Esophagus (tissue), 2 donors: ENCODE data around the gene KDM4C. TPM values are rescaled to one million over a fixed set of nuclear protein-coding genes. Genes with fewer than 3 reads are reported as not detected.

Experiments used
- H3K27ac ChIP-seq, 2 donors: one replicate each; pipeline ENCODE4 v1.5.1; 2013; ENCODE audit warnings: low read depth in 2 of 2, mild to moderate bottlenecking in 2 of 2, inconsistent platforms in 1 of 2, low read length in 1 of 2, moderate library complexity in 1 of 2
- H3K27me3 ChIP-seq, 2 donors: one replicate each; pipeline ENCODE4 v1.6.1; 2013; ENCODE audit warnings: low read length in 2 of 2, control low read depth in 1 of 2, mild to moderate bottlenecking in 1 of 2; ENCODE audit not compliant: insufficient read depth in 2 of 2, control insufficient read depth in 1 of 2
- H3K36me3 ChIP-seq, 2 donors: one replicate each; pipeline ENCODE4 v1.6.1; 2013; ENCODE audit warnings: low read length in 1 of 2; ENCODE audit not compliant: control insufficient read depth in 2 of 2, insufficient read depth in 2 of 2
- H3K4me1 ChIP-seq, 2 donors: one replicate each; pipeline ENCODE4 v1.6.1; 2013; ENCODE audit warnings: low read length in 1 of 2; ENCODE audit not compliant: control insufficient read depth in 2 of 2, insufficient read depth in 2 of 2
- H3K4me3 ChIP-seq, 2 donors: one replicate each; pipeline ENCODE4 v1.5.1; 2013; ENCODE audit warnings: low read length in 2 of 2, mild to moderate bottlenecking in 2 of 2, low read depth in 1 of 2, moderate library complexity in 1 of 2
- H3K9me3 ChIP-seq, 2 donors: one replicate each; pipeline ENCODE4 v1.6.1; 2013; ENCODE audit warnings: mild to moderate bottlenecking in 2 of 2, low read depth in 1 of 2, low read length in 1 of 2, moderate library complexity in 1 of 2; ENCODE audit not compliant: control insufficient read depth in 2 of 2, insufficient read depth in 1 of 2
- WGBS, 2 donors: extraction: QIAGEN DNeasy Blood & Tissue Kit; methylation state at CpG; one replicate each; pipeline ENCODE4 v1.1.7; 2013; 5-methylcytosine and 5-hydroxymethylcytosine counted together
- polyA plus RNA-seq, 2 donors: library from polyadenylated mRNA; stranded (reverse); fragments of 200-250 nt; gene quantifications; one replicate each; pipeline ENCODE4 v1.2.3, GENCODE V29; 2013
- donor health status: healthy with polysubstance abuse.
- donor health status: Bipolar disorder and iron deficiency.

Gene KDM4C
- polyA plus RNA-seq, 2 donors = 5.9 to 8.0 TPM

DNA sequence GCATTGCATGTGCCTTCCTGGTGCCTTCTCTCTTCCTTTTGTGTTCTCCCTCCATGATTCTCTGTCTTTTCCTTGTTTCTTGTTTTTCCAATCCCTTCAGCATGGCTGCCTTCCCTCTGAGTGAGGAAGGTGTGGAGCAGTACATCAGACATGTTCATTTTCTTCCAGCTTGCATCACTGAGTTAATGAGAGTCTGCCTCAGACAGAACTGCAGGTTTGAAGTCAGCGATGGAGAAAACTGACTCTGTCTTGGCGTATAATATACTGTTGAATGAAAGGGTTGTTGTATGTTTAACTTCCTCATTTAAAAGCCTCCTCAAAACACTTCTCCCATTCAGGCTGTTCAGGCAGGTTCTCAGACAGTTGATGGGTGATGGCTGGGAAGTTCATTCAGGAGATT, 129.3 kb downstream of the KDM4C start:
- Histone ChIP-seq H3K4me3 (no peak overlapping the region), H3K27ac (no peak overlapping the region), H3K9me3 (no peaks in the 10 kb centered on the region), H3K4me1 (no peaks in the 10 kb centered on the region), H3K36me3 (peaks cover 0 to 4% of the 10 kb centered on the region in 2 donors), H3K27me3 (no peaks in the 10 kb centered on the region)
- WGBS, 2 donors = 83 to 92% methylated on average over 2 of the region's 2 CpGs

DNA sequence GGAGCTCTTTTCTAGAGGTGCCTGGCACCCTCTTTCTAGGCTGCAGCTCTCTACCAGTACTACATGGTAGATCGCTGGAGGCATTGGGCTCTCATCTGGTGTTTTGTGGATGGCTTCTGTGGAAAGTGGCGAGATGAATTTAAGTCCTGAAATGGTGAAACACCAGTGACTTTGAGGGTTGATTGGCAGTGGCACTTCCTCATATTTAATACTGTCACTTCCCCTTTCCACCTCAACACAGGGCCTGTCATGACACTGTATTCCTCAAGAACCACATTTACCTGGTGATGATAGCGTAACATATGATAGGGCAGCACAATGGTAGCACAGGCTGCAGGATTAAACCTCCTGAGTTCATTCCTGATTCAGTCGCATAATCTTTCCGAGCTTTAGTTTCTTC, 132.1 kb downstream of the KDM4C start:
- 94 to 96% methylated on average over 5 of the region's 5 CpGs for WGBS, 2 donors
- H3K27me3 ChIP-seq = no peaks in the 10 kb centered on the region
- no peaks in the 10 kb centered on the region for H3K4me1 ChIP-seq
- no peak overlapping the region for H3K27ac ChIP-seq
- H3K9me3 ChIP-seq = no peaks in the 10 kb centered on the region
- no peak overlapping the region for H3K4me3 ChIP-seq
- H3K36me3 ChIP-seq = peaks cover 4% of the 10 kb centered on the region in 2 donors

DNA sequence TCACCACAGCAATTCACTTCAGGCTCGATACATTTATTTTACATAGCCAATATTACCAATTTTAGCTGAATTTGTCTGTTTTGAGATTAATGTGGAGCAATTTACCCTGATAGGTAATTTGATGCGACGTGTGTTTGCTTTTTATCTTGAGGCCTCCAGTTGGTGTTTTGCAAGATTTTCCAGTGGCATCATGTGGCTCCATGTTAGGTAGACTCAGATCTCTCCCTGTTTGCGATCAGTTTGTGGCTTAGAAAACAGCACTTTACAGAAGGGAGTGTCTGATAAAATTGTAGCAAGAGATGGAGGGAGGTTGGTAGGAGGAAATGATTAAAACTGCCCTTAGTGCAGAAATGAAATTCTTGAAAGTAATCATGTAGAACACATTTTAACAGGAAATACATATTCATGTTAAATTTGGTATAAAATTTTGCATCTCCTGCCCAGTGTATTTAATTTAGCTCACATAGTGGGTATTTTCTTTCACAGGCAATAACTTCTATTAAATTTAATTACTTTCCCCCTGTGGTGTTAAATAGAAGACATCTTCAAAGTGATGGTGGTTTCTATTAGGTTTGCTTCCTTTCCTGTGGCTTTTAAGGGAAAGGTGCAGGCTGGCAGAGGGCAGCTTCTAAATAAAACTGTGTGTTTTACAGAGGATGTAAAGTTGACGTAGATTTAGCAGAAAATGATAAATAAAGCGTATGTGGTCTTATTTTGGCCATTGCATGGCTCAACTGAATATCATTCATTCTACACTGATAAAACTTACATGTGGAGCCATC, 135.8 kb downstream of the KDM4C start:
- Histone ChIP-seq H3K27me3 (no peaks in the 10 kb centered on the region), H3K36me3 (peaks cover 4% of the 10 kb centered on the region in 2 donors), H3K4me3 (no peak overlapping the region), H3K9me3 (no peaks in the 10 kb centered on the region), H3K4me1 (no peaks in the 10 kb centered on the region), H3K27ac (no peak overlapping the region)
- 82 to 87% methylated on average over 6 of the region's 6 CpGs for WGBS, 2 donors

DNA sequence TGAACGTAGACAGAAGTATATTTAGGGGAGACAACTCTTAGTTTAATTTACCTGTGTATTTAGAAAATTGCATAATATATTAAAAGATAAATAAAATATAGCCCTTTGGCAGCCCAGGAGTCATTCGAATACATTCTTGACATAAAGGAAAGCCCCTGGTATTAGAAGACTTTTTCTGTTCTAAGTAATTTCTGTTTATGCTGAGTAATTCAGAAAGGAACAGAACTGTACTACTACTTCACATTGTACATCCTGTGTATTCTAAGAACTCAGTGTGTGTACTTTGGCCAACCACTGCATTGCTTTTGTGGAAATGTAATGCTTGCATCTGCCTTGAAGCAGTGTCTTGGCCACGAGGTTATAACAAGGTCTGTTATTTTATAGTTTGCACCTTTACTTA, 136.4 kb downstream of the KDM4C start:
- Histone ChIP-seq H3K36me3 (peaks cover 4% of the 10 kb centered on the region in 2 donors), H3K27ac (no peak overlapping the region), H3K27me3 (no peaks in the 10 kb centered on the region), H3K4me1 (no peaks in the 10 kb centered on the region), H3K9me3 (no peaks in the 10 kb centered on the region), H3K4me3 (no peak overlapping the region)
- WGBS, 2 donors = 78 to 80% methylated on average over 3 of the region's 3 CpGs

DNA sequence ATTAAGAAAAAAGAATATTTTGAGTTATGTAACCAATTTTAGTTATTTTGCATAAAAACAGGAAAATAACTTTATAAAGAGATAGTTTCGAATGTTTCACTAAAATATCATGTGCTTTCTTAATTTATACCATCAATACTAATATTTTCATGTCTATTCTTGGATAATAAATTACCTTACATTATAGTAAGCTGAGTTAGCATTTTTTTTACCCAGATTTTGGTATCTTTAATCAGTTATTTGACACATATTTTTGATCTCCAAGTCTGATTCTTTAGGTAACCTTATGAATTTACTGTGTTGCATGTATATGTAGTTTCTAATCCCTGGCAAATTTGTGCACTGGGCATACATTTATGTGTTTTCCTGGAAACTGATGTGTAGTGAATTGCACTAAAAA, 138.0 kb downstream of the KDM4C start:
- Histone ChIP-seq H3K27me3 (no peaks in the 10 kb centered on the region), H3K36me3 (peaks cover 4 to 5% of the 10 kb centered on the region in 2 donors), H3K4me1 (no peaks in the 10 kb centered on the region), H3K27ac (no peak overlapping the region), H3K4me3 (no peak overlapping the region), H3K9me3 (no peaks in the 10 kb centered on the region)
- 95 to 96% methylated on average over 1 of the region's 1 CpG for WGBS, 2 donors

DNA sequence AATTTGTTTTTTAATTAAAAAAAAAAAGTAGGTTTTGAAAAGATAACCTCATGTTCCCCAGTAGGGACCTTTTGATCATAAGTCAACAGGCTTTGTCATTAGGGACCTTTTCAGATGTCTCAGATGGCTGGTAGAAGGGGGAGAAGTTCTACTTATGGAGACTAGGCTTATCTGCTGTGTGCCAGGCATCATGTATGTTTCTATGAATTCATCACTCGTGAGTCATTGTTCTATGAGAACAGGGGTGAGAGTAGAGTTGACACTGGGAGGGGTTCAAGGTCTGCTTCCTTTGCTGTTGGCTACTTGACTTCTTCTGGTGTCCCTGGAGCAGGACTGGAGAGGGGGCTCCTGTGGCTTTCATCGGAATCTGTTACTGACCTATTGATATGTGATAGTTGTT, 138.8 kb downstream of the KDM4C start:
- H3K4me3 ChIP-seq = no peak overlapping the region
- no peaks in the 10 kb centered on the region for H3K4me1 ChIP-seq
- H3K27me3 ChIP-seq = no peaks in the 10 kb centered on the region
- no peaks in the 10 kb centered on the region for H3K9me3 ChIP-seq
- no peak overlapping the region for H3K27ac ChIP-seq
- WGBS, 2 donors = 88% methylated on average over 2 of the region's 2 CpGs
- H3K36me3 ChIP-seq = peaks cover 4 to 5% of the 10 kb centered on the region in 2 donors

DNA sequence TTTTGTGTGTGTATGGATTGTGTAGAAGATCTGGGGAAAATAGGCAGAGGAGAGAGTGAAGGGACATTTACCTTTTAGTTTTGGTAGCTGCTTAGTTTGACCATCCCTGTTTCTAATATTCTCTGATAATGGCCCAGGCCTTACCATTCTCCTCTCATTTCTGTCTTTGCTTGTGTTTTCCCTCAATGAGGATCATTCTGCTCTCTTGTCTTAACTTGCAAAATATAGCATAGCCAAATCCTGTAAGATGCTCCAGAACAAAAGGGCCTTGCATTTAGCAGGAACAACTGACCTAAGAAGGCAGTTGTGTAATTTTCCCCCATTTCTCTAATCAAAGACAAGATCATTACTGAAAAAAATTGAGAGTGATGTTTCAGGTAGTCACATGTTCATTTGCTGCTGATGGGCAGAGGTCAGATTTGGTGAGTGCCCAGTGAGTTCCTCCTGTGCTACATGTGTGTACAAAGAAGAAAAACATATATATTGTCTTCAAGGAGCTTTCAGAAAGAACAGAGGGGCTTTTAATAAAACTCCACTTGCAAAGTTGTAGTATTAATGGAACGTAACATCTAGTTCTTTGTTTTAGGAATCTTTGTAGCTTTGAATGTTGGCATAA, 139.5 kb downstream of the KDM4C start:
- H3K27ac ChIP-seq = no peak overlapping the region
- whole genome bisulfite sequencing, 2 donors = 51 to 67% methylated on average over 1 of the region's 1 CpG

DNA sequence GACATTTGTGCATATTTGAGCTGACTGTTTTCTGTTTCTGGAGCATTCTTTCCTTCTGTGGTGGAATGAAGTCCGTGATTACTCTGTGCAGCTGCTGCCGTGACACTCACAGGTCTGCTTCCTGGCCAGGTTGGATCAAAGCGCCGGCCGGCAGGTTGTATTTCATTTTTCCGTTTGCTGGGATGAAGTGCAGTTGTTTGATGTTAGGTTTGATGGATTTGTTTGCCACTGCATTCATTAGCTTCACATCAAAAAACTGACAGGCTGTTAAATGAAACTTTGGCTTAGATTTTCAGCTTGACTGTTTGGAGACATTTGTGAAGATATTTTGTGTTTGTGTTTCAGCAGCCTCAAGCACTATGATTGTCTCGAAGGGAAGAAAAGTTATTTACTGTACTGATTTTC, 140.1 kb downstream of the KDM4C start:
- no peak overlapping the region for H3K4me3 ChIP-seq
- H3K9me3 ChIP-seq = no peaks in the 10 kb centered on the region
- H3K27me3 ChIP-seq = no peaks in the 10 kb centered on the region
- no peaks in the 10 kb centered on the region for H3K4me1 ChIP-seq
- no peak overlapping the region for H3K27ac ChIP-seq
- WGBS, 2 donors = 29 to 39% methylated on average over 7 of the region's 7 CpGs
- peaks cover 4 to 5% of the 10 kb centered on the region in 2 donors for H3K36me3 ChIP-seq

More for the DNA sequence above, 139.5 kb downstream of the KDM4C start:
- Histone ChIP-seq H3K4me3 (no peak overlapping the region), H3K36me3 (peaks cover 4 to 5% of the 10 kb centered on the region in 2 donors), H3K27me3 (no peaks in the 10 kb centered on the region), H3K4me1 (no peaks in the 10 kb centered on the region), H3K9me3 (no peaks in the 10 kb centered on the region)

DNA sequence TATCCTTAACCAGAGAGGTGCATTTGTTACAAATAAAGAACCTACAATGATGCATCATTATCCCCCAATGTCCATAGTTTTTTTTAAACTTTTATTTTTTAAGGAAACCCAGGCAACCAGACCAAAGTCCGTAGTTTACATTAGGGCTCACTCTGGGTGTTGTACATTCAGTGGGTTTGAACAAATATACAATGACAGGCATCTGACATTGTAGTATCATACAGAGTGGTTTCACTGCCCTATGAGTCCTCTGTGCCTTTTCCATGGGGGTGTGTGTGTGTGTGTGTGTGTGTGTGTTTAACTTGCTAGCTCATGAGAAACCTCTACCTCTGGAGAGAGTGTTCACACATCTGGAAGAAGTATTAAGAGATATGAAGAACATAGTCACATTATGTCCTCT, 141.5 kb downstream of the KDM4C start:
- Histone ChIP-seq H3K4me3 (no peak overlapping the region), H3K36me3 (peaks cover 0 to 5% of the 10 kb centered on the region in 2 donors), H3K4me1 (no peaks in the 10 kb centered on the region), H3K27me3 (no peaks in the 10 kb centered on the region), H3K9me3 (no peaks in the 10 kb centered on the region), H3K27ac (no peak overlapping the region)
- 39 to 67% methylated on average over 1 of the region's 1 CpG for WGBS, 2 donors

DNA sequence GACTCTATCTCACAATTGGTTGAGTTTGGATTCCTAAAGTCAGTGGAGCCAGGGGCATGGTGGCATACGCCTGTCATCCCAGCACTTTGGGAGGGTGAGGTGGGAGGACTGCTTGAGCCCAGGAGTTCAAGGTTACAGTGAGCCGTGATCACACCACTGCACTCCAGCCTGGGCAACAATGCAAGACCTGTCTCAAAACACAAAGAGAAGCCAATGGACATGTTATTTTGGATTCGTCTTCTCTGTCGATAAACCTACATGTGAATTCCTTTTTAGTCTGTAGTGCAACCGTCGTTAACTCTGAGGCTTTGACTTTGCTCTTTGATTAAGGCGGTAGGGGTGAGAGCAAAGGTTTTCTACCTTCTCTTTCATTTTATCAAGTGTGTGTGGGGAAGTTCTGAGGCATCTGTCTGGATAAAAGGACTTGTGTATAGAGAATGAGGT, 142.7 kb downstream of the KDM4C start:
- Histone ChIP-seq H3K27me3 (no peaks in the 10 kb centered on the region), H3K4me3 (no peak overlapping the region), H3K4me1 (no peaks in the 10 kb centered on the region), H3K36me3 (peaks cover 0 to 5% of the 10 kb centered on the region in 2 donors), H3K27ac (no peak overlapping the region), H3K9me3 (no peaks in the 10 kb centered on the region)
- 86 to 97% methylated on average over 7 of the region's 7 CpGs for WGBS, 2 donors
